CD4-positive, alpha-beta T cell treated with Interleukin-12 subunit alpha and Interleukin-12 subunit beta, for 1 hour (primary cell): ENCODE results near the gene CLCN6.
"Not testable (repeated sequence)": the region's sequence is repeated elsewhere in the genome, so short reads cannot be mapped to it uniquely, and the experiment has no call there.

ENCODE experiments used
- DNase-seq: peaks from one replicate; pipeline ENCODE4 v3.0.0-alpha.2; 2020

Gene CLCN6

GRCh38 chr1:11796036-11796828 is 9.8 kb upstream of the CLCN6 start:
- DNase-seq: no peak

DNA sequence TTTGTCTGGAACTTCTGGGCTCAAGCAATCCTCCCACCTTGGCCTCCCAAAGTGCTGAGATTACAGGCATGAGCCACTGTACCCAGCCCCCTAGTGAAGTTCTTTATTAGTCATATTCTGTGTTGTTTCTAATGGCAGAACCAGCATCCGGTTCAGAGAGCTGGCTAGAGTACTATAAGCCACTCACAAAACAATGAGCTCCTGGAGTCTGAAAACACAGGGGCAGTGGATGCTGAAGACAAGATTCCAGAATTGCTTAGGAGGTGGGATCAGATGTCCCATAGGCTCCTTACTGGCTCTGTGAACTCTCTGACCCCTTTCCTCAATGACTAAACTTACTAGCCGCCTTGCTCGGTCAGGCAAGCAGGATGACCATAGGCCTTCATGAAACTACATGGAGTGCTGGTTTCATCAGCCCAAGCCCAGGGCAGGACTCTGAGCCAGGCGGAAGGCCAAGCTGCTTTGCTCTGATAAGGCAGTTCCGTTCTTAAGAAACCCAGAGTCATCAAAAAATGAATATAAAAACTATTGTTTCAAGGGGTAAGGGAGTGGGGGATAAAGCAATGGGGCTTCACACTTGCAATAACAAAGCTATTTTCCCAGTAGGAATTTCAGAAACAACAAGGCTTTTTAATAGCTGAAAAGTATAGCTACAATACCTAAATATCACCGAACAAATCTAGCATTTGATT is 8.3 kb upstream of the CLCN6 start:
- no peak for DNase-seq

DNA sequence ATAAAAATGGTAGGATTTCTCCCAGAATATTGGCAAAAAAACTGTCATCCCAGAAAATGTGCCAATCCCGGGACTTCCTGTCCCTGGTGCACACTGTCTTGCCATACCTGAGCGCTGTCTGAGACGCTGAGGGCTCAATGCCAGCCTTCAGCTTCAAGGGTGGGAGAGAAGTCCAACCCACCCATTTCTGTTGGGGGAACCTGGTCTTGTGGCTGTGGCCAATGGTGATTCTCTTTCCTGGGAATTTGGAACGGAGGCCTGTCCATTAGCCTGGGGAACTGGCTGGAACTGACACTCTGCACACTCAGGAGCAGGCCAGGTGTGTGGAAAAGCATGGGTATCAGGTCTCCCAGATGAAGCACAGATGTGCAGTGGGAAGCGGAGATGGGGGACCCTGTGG is 6.9 kb upstream of the CLCN6 start:
- DNase-seq: no peak

DNA sequence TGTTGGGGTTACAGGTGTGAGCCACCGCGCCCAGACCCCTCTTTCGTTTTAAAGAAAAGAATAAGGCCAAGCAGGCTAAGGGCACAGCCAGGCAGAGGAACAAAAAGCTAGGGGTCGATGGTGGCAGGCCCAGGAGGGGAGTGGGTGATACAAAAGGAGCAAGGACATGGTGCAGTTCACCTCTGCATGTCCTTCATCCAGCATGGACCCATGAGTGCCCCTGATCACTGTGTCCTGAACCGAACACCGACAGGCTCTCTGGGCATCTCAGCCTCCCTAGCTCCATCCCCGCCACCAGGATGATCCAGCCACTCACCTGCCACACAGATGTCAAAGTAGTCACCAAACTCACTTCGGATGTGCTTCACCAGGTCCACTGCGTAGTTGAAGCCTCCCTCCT is 6.1 kb upstream of the CLCN6 start:
- DNase-seq: no peak

- DNase-seq: no peak
Observed at GRCh38 chr1:11800391-11800755, 5.6 kb upstream of the CLCN6 start.

GRCh38 chr1:11800756-11801433 is 5.1 kb upstream of the CLCN6 start:
- DNase-seq: no peak

DNA sequence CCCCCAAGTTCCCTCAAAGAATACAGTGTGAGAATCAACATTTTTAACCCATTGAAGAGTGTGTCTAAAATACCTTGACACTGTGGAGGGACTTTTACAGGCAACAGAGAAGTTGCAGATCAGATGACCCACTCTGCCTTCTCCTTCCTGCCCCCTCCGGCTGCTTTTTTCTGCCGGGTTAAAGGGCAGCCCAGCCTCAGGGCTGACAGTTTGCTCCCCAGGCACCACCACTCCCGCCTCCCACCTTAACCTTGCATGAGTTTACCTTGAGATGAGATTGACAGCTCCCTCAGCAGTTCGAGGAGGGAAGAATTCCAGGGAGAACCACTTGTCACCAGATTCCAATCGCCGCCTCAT is 3.4 kb upstream of the CLCN6 start:
- no peak for DNase-seq

DNA sequence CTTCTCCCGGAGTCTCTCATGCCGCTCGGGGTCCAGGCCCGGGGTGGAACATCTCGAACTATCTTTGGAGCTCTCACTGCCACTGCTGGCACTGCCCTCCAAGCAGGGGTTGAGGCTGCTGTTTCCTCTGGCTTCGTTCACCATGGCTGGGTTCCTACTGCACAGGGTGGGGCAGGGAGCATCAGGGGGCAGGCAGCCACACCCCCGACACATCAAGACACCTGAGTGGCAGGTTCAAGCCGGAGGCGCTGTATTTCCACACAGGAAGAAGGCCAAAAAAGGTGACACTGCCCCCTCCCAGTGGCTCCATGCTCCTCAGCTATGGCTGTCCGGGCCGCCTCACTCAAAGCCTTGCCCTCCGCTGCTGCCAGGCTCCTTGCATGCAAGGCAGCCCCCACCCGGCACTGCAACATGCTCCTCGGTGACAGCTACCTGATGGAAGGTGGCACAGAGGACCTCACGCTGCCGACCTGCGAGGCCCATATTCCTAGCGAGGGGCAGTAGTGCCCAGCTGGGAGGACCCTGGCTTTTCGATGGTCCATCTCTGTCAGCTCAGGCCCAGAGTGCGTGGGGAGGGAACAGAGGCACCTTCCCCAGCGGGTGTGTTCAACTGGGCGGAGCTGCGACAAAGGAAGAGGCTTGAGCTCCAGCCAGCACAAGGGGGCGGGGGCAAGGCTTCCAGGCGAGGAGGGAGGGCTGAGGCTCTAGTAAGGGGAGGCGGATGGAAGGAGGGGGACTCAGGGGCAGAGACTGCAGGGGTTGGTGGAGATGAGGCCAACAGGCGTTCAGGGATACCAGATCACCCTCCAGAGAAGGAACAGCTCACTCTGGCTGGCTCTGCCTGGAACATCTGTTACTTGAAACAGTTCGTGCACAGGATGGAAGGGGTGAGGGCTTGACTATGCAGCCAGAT is 2.8 kb upstream of the CLCN6 start:
- peak; percentile 80 for DNase-seq

DNA sequence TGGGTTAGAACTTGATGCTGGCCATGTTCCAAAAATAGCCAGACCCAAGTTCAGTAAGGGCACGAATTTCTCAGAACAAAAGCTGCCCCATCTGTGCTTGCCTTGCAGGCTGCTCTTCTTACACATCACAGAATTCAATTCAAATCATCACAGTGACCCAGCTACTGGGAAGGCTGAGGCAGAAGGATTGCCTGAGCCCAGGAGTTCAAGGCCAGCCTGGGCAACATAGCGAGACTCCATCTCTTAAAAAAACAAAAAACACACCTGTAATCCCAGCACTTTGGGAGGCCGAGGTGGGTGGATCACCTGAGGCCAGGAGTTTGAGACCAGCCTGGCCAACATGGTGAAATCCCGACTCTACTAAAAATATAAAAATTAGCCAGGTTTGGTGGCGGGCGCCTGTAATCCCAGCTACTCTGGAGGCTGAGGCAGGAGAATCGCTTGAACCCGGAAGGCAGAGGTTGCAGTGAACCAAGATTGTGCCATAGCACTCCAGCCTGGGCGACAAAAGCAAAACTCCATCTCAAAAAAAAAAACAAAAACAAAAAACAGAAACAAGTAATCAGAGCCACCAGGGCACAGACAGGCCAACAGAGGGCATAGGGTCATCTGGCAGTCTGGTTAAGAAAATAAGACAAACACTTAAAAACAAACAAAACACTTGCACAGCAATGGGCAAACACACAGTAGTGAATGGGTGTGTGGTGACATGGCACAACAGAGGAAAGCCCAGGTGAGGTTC is 1.9 kb upstream of the CLCN6 start:
- not testable (repeated sequence) for DNase-seq

GRCh38 chr1:11804666-11805421 is 1.1 kb upstream of the CLCN6 start:
- peak; percentile 40 for DNase-seq

DNA sequence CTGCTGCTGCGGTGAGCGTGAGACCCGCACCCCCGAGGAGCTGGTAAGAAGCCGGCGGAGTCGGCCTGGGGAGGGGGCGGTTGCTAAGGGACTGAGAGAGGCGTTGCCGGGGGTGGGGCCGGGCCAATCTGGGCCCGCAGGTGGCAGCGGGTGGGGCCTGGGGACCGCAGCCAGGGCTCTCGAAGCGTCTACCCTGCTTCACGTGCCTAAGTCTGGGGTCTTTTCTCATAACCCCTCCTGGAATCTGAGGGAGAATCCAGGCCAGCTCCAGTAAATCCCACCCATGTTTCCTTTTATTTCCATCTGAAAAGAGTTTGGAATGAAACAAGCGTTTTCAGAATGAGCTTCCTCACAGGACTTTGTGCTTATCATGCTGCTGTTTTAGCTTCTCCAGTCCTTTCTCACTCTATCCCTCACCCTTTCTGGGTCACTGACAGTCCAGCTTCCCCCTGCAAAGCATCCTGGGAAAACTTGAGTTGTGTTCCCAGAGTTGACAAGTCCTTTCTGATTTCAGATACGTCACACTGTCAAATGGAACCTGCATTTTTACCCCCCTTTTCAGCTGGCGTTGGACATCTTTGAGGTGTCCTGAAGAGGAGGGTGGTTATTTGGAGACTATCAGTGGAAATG is 431 bp downstream of the CLCN6 start:
- peak; percentile 27 for DNase-seq

DNA sequence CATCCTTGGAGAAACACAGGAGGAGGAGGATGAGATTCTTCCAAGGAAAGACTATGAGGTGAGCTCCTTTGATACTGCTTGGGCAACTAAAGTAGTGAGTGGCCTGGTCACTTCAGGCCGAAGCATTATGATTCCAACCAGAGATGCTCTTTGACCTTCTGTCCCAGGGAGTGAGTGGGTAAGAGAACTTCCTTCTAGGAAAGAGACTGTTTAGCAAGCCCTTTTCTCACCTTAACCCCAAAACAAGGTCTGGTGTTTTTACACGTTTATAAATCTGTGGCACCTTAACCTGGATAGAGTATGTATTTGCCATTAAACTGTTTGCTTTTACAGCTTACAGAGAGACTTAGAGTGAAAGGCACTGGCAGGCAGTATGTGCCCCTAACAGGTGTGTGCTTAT is 1.1 kb downstream of the CLCN6 start:
- DNase-seq: no peak

DNA sequence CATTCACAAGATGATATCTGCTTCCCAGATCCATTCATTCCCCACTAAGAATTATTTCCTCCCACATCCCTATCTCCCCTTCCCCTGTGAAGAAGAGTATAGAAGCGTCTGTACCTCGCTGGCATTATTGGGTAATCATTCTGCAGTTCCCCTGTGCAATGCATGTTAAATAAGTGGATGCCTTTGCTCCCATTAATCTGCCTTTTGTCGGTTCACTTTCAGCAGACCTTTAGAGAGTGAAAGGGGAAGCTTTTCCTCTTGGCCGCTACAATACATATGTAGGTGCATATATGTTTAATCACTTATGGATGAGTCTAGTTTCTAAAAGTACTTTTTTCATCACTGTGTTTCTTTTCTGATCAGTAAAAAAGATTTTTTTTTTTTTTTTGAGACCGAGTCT is 7.0 kb downstream of the CLCN6 start:
- DNase-seq: no peak

- DNase-seq: no peak
Observed at GRCh38 chr1:11817192-11817591, 11.2 kb downstream of the CLCN6 start.

GRCh38 chr1:11822091-11822490 is 16.1 kb downstream of the CLCN6 start:
- DNase-seq: no peak

- DNase-seq: no peak
Observed at GRCh38 chr1:11823366-11824137, 17.6 kb downstream of the CLCN6 start.

DNA sequence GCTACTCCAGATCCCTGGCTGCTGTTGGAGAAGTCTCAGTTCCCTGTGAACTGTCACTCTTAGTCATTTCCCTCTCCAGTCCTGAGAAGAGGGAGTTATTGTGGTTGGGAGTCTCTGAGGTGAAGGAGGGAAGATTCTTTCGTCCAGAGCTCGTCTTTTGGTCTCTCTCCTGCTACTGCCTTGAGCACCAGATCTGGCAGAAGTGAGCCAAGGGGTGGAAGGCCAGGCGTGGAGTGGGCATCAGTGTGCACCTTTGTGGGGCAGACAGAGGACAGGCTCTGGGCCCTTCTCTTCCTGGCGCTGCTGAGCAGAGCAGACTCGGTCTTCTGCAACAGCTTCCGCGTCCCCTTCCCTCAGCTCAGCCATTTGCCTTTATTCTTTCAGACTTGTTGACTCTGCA is 19.1 kb downstream of the CLCN6 start:
- no peak for DNase-seq

GRCh38 chr1:11826946-11827345 is 21.0 kb downstream of the CLCN6 start:
- no peak for DNase-seq

DNA sequence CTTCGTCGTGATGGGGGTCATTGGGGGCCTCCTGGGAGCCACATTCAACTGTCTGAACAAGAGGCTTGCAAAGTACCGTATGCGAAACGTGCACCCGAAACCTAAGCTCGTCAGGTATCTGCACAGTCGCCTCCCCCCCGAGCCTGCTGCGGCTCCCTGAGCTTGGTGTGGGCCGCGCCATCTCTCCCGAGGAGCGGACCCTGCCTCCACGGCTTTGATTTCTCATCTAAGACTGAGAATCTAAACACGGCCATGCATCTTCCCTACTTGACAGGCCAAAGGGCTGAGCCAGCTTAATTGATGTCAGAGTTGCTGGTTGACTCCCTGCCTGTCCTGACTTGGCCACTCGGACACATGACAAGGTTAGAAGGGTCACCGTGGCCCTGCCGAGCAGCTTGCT is 22.5 kb downstream of the CLCN6 start:
- no peak for DNase-seq
